ENCODE results near the gene ATP13A3. TPM values are rescaled to one million over a fixed set of nuclear protein-coding genes. Genes with fewer than 3 reads are reported as not detected.

Gene ATP13A3
- total and polyA plus RNA-seq, 2 experiments from 2014 or later = 20.0 to 202 TPM

GRCh38 chr3:194505791-194506415, 19.1 kb upstream of the ATP13A3 start:
- TF ChIP-seq POLR2AphosphoS5 (IDR thresholded peaks at IDR 0.05; ENCODE audit: low read depth) = no peak
- TF ChIP-seq ZNF331 (CRISPR knock-in tag; IDR thresholded peaks at IDR 0.05; ENCODE audit: low read depth) = no peak
- TF ChIP-seq CTCF (conservative IDR thresholded peaks at IDR 0.05; ENCODE audit: low read depth in 2 of 2) = no peak
- TF ChIP-seq ETS1 (IDR thresholded peaks at IDR 0.05) = no peak
- no peak for TF ChIP-seq EZH2 (IDR thresholded peaks at IDR 0.05; ENCODE audit: low read depth, unreplicated experiment)
- TF ChIP-seq STAT1 (IDR thresholded peaks at IDR 0.05; ENCODE audit: unreplicated experiment) = no peak
- TF ChIP-seq ZNF114 (CRISPR knock-in tag; IDR thresholded peaks at IDR 0.05) = no peak
- TF ChIP-seq JUNB (IDR thresholded peaks at IDR 0.05; ENCODE audit: unreplicated experiment) = no peak
- TF ChIP-seq NANOG (IDR thresholded peaks at IDR 0.05; ENCODE audit: borderline replicate concordance) = no peak
- no peak for TF ChIP-seq EZH2phosphoT487 (IDR thresholded peaks at IDR 0.05; ENCODE audit: unreplicated experiment)
- TF ChIP-seq CREB1 (CRISPR knock-in tag; IDR thresholded peaks at IDR 0.05; ENCODE audit: low read depth) = no peak
- TF ChIP-seq ZNF462 (CRISPR knock-in tag; IDR thresholded peaks at IDR 0.05) = no peak

More at GRCh38 chr3:194505791-194506415, 19.1 kb upstream of the ATP13A3 start:
- no peaks in the 10 kb centered on the region for H3K36me3 ChIP-seq (ENCODE audit: insufficient read depth)
- DNase-seq (ENCODE audit: low spot score) = no peak
- no peak overlapping the region for H3K27ac Mint-ChIP-seq
- no peak for ATAC-seq
- no peak overlapping the region for H2AFZ ChIP-seq
- H3K27me3 ChIP-seq (ENCODE audit: insufficient read depth) = no peaks in the 10 kb centered on the region
- H4K20me1 ChIP-seq (replicated peaks; ENCODE audit: insufficient read depth) = no peaks in the 10 kb centered on the region
- H3K4me3 ChIP-seq = no peak overlapping the region
- H3K9me3 Mint-ChIP-seq = no peaks in the 10 kb centered on the region; the same call in 2 of the 3 replicates
- H3K79me2 ChIP-seq (replicated peaks; ENCODE audit: insufficient read depth) = no peaks in the 10 kb centered on the region
- H3K4me3 Mint-ChIP-seq = no peak overlapping the region
- H3K4me1 ChIP-seq (ENCODE audit: insufficient read depth) = no peaks in the 10 kb centered on the region
- H3K27ac ChIP-seq (ENCODE audit: low read depth) = no peak overlapping the region
- H3K4me2 ChIP-seq = no peak overlapping the region
- H3K9me2 ChIP-seq (ENCODE audit: insufficient read depth) = no peaks in the 10 kb centered on the region
- H3K36me3 Mint-ChIP-seq (ENCODE audit: low read depth) = peaks cover 5% of the 10 kb centered on the region; the same call in 2 of the 3 replicates
- H3K4me1 Mint-ChIP-seq = no peaks in the 10 kb centered on the region
- no peaks in the 10 kb centered on the region for H3F3A ChIP-seq (replicated peaks; ENCODE audit: low read depth)
- H3K27me3 Mint-ChIP-seq (ENCODE audit: insufficient read depth, low read depth, poor library complexity) = no peaks in the 10 kb centered on the region
